Dendritic cell treated with granulocyte-macrophage colony-stimulating factor and Interleukin-4, amounts not matched to agents 40 ng/mL and 50 ng/mL, for 4 days (primary cell): ENCODE measurements around the gene LRRC72.
"Not testable (repeated sequence)": the region's sequence is repeated elsewhere in the genome, so short reads cannot be mapped to it uniquely, and the experiment has no call there.

ENCODE experiments used
- H3K27ac Mint-ChIP-seq: one replicate; pipeline ENCODE4 v1.8.0; 2022; ENCODE audit warnings: mild to moderate bottlenecking, mixed read lengths
- H3K27me3 Mint-ChIP-seq: one replicate; pipeline ENCODE4 v1.8.0; 2022; ENCODE audit warnings: mild to moderate bottlenecking, mixed read lengths
- H3K36me3 Mint-ChIP-seq: one replicate; pipeline ENCODE4 v1.8.0; 2022; ENCODE audit warnings: low read depth, mixed read lengths
- H3K4me1 Mint-ChIP-seq: one replicate; pipeline ENCODE4 v1.8.0; 2022; ENCODE audit warnings: low read depth, mixed read lengths
- H3K4me3 Mint-ChIP-seq: one replicate; pipeline ENCODE4 v1.8.0; 2022; ENCODE audit warnings: mild to moderate bottlenecking, moderate library complexity, mixed read lengths
- H3K9me3 Mint-ChIP-seq: one replicate; pipeline ENCODE4 v1.8.0; 2022; ENCODE audit warnings: mixed read lengths
- intact Hi-C: fragments of 100-400 bp; cut with micrococcal nuclease; formaldehyde crosslinking; loops from one replicate; pipeline ENCODE4 v1.15.0; 2022

Gene LRRC72

GRCh38 chr7:16579216-16579615 lies 52.6 kb downstream of the LRRC72 start:
- Mint-ChIP-seq H3K4me1 (no peaks in the 10 kb centered on the region), H3K36me3 (no peaks in the 10 kb centered on the region), H3K27me3 (no peaks in the 10 kb centered on the region), H3K9me3 (peaks cover under 1% of the 10 kb centered on the region), H3K27ac (no peak overlapping the region), H3K4me3 (no peak overlapping the region)
- intact Hi-C loops, result loop anchor here (10.0 kb wide), 1 partner anchor 854 kb away; no protein-coding TSS in a partner anchor

GRCh38 chr7:16581286-16581685 lies 54.7 kb downstream of the LRRC72 start:
- no peaks in the 10 kb centered on the region for H3K4me1 Mint-ChIP-seq
- intact Hi-C loops, result no loop called here
- peaks cover 9% of the 10 kb centered on the region for H3K9me3 Mint-ChIP-seq
- no peak overlapping the region for H3K4me3 Mint-ChIP-seq
- no peaks in the 10 kb centered on the region for H3K27me3 Mint-ChIP-seq
- no peak overlapping the region for H3K27ac Mint-ChIP-seq
- H3K36me3 Mint-ChIP-seq, result no peaks in the 10 kb centered on the region

GRCh38 chr7:16583834-16584233 lies 57.2 kb downstream of the LRRC72 start:
- Mint-ChIP-seq H3K36me3 (no peaks in the 10 kb centered on the region), H3K4me1 (no peaks in the 10 kb centered on the region), H3K27me3 (no peaks in the 10 kb centered on the region), H3K9me3 (peaks cover 9% of the 10 kb centered on the region), H3K27ac (no peak overlapping the region), H3K4me3 (no peak overlapping the region)
- intact Hi-C loops, result no loop called here

- H3K4me3 Mint-ChIP-seq, result no peak overlapping the region
- H3K4me1 Mint-ChIP-seq, result no peaks in the 10 kb centered on the region
- H3K9me3 Mint-ChIP-seq, result peaks cover 9% of the 10 kb centered on the region
- H3K27ac Mint-ChIP-seq, result no peak overlapping the region
- intact Hi-C loops, result no loop called here
- H3K36me3 Mint-ChIP-seq, result no peaks in the 10 kb centered on the region
- H3K27me3 Mint-ChIP-seq, result no peaks in the 10 kb centered on the region
Measured at GRCh38 chr7:16585540-16585939, 58.9 kb downstream of the LRRC72 start.

GRCh38 chr7:16586081-16586874 lies 59.7 kb downstream of the LRRC72 start:
- Mint-ChIP-seq H3K27me3 (no peaks in the 10 kb centered on the region), H3K36me3 (no peaks in the 10 kb centered on the region), H3K4me1 (no peaks in the 10 kb centered on the region), H3K27ac (no peak overlapping the region), H3K9me3 (peaks cover 9% of the 10 kb centered on the region), H3K4me3 (no peak overlapping the region)
- intact Hi-C loops, result no loop called here

- no peak overlapping the region for H3K27ac Mint-ChIP-seq
- H3K9me3 Mint-ChIP-seq, result peaks cover 9% of the 10 kb centered on the region
- intact Hi-C loops, result no loop called here
- no peak overlapping the region for H3K4me3 Mint-ChIP-seq
- no peaks in the 10 kb centered on the region for H3K36me3 Mint-ChIP-seq
- no peaks in the 10 kb centered on the region for H3K4me1 Mint-ChIP-seq
- H3K27me3 Mint-ChIP-seq, result no peaks in the 10 kb centered on the region
Measured at GRCh38 chr7:16587129-16587528, 60.5 kb downstream of the LRRC72 start.

GRCh38 chr7:16587790-16588189 lies 61.2 kb downstream of the LRRC72 start:
- H3K27ac Mint-ChIP-seq, result no peak overlapping the region
- no peaks in the 10 kb centered on the region for H3K36me3 Mint-ChIP-seq
- no peaks in the 10 kb centered on the region for H3K27me3 Mint-ChIP-seq
- peaks cover 9% of the 10 kb centered on the region for H3K9me3 Mint-ChIP-seq
- intact Hi-C loops, result no loop called here
- H3K4me3 Mint-ChIP-seq, result no peak overlapping the region
- H3K4me1 Mint-ChIP-seq, result no peaks in the 10 kb centered on the region

- H3K4me1 Mint-ChIP-seq, result no peaks in the 10 kb centered on the region
- H3K27me3 Mint-ChIP-seq, result no peaks in the 10 kb centered on the region
- H3K27ac Mint-ChIP-seq, result no peak overlapping the region
- no peaks in the 10 kb centered on the region for H3K36me3 Mint-ChIP-seq
- intact Hi-C loops, result no loop called here
- H3K4me3 Mint-ChIP-seq, result no peak overlapping the region
- peaks cover 9% of the 10 kb centered on the region for H3K9me3 Mint-ChIP-seq
Measured at GRCh38 chr7:16589881-16590280, 63.3 kb downstream of the LRRC72 start.

GRCh38 chr7:16590424-16590823 lies 63.8 kb downstream of the LRRC72 start:
- H3K4me1 Mint-ChIP-seq, result no peaks in the 10 kb centered on the region
- intact Hi-C loops, result no loop called here
- no peaks in the 10 kb centered on the region for H3K27me3 Mint-ChIP-seq
- no peaks in the 10 kb centered on the region for H3K36me3 Mint-ChIP-seq
- no peak overlapping the region for H3K4me3 Mint-ChIP-seq
- no peak overlapping the region for H3K27ac Mint-ChIP-seq
- peaks cover 7% of the 10 kb centered on the region for H3K9me3 Mint-ChIP-seq

- Mint-ChIP-seq H3K36me3 (no peaks in the 10 kb centered on the region), H3K9me3 (no peaks in the 10 kb centered on the region)
Measured at GRCh38 chr7:16592395-16592794, 65.8 kb downstream of the LRRC72 start.

GRCh38 chr7:16594061-16594460 lies 67.4 kb downstream of the LRRC72 start:
- Mint-ChIP-seq H3K36me3 (peaks cover 10% of the 10 kb centered on the region), H3K4me3 (no peak overlapping the region), H3K27me3 (no peaks in the 10 kb centered on the region), H3K27ac (no peak overlapping the region), H3K9me3 (no peaks in the 10 kb centered on the region), H3K4me1 (no peaks in the 10 kb centered on the region)
- intact Hi-C loops, result no loop called here

More at GRCh38 chr7:16592395-16592794, 65.8 kb downstream of the LRRC72 start:
- Mint-ChIP-seq H3K4me1 (no peaks in the 10 kb centered on the region), H3K27me3 (no peaks in the 10 kb centered on the region), H3K27ac (no peak overlapping the region), H3K4me3 (no peak overlapping the region)
- intact Hi-C loops, result no loop called here

- H3K27me3 Mint-ChIP-seq, result no peaks in the 10 kb centered on the region
- intact Hi-C loops, result no loop called here
Measured at GRCh38 chr7:16594676-16595075, 68.1 kb downstream of the LRRC72 start.

GRCh38 chr7:16595596-16595995 lies 69.0 kb downstream of the LRRC72 start:
- H3K27me3 Mint-ChIP-seq, intact Hi-C loops, H3K27ac Mint-ChIP-seq: not testable (repeated sequence)

More at GRCh38 chr7:16594676-16595075, 68.1 kb downstream of the LRRC72 start:
- H3K36me3 Mint-ChIP-seq, result peaks cover 17% of the 10 kb centered on the region
- no peak overlapping the region for H3K4me3 Mint-ChIP-seq
- H3K4me1 Mint-ChIP-seq, result no peaks in the 10 kb centered on the region
- H3K9me3 Mint-ChIP-seq, result no peaks in the 10 kb centered on the region
- no peak overlapping the region for H3K27ac Mint-ChIP-seq

GRCh38 chr7:16598015-16598414 lies 71.4 kb downstream of the LRRC72 start:
- no peak overlapping the region for H3K4me3 Mint-ChIP-seq
- no peaks in the 10 kb centered on the region for H3K4me1 Mint-ChIP-seq
- intact Hi-C loops, result no loop called here
- no peak overlapping the region for H3K27ac Mint-ChIP-seq
- H3K27me3 Mint-ChIP-seq, result no peaks in the 10 kb centered on the region
- H3K9me3 Mint-ChIP-seq, result no peaks in the 10 kb centered on the region
- peaks cover 50% of the 10 kb centered on the region for H3K36me3 Mint-ChIP-seq

More at GRCh38 chr7:16595596-16595995, 69.0 kb downstream of the LRRC72 start:
- not testable (repeated sequence) for H3K9me3 Mint-ChIP-seq, H3K4me1 Mint-ChIP-seq, H3K4me3 Mint-ChIP-seq
- H3K36me3 Mint-ChIP-seq, result peaks cover 26% of the 10 kb centered on the region

- H3K27ac Mint-ChIP-seq, result no peak overlapping the region
- H3K4me1 Mint-ChIP-seq, result no peaks in the 10 kb centered on the region
- H3K27me3 Mint-ChIP-seq, result no peaks in the 10 kb centered on the region
- peaks cover 67% of the 10 kb centered on the region for H3K36me3 Mint-ChIP-seq
- H3K9me3 Mint-ChIP-seq, result no peaks in the 10 kb centered on the region
- no peak overlapping the region for H3K4me3 Mint-ChIP-seq
- intact Hi-C loops, result loop anchor here (5.0 kb wide), 1 partner anchor 317 kb away; no protein-coding TSS in a partner anchor
Measured at GRCh38 chr7:16599860-16600259, 73.2 kb downstream of the LRRC72 start.
